ENCODE measurements around the gene PEX11A.

PEX11A gene

GRCh38 chr15:89674526-89674925 lies 16.0 kb downstream of the PEX11A start:
- DNase-seq = no peak

- DNase-seq = no peak
Measured at GRCh38 chr15:89673165-89673512, 17.4 kb downstream of the PEX11A start.

- DNase-seq = no peak
Measured at GRCh38 chr15:89672221-89673164, 18.1 kb downstream of the PEX11A start.

- DNase-seq = no peak
Measured at GRCh38 chr15:89671687-89672086, 18.9 kb downstream of the PEX11A start.

GRCh38 chr15:89670971-89671560 lies 19.5 kb downstream of the PEX11A start:
- no peak for DNase-seq

- no peak for DNase-seq
Measured at GRCh38 chr15:89669941-89670340, 20.6 kb downstream of the PEX11A start.

- no peak for DNase-seq
Measured at GRCh38 chr15:89669309-89669865, 21.2 kb downstream of the PEX11A start.

GRCh38 chr15:89668171-89668570 lies 22.4 kb downstream of the PEX11A start:
- no peak for DNase-seq

- no peak for DNase-seq
Measured at GRCh38 chr15:89667706-89667960, 22.9 kb downstream of the PEX11A start.

GRCh38 chr15:89666858-89667705 lies 23.5 kb downstream of the PEX11A start:
- DNase-seq = no peak

- no peak for DNase-seq
Measured at GRCh38 chr15:89666184-89666857, 24.2 kb downstream of the PEX11A start.

GRCh38 chr15:89665449-89666181 lies 24.9 kb downstream of the PEX11A start:
- no peak for DNase-seq

- no peak for DNase-seq
Measured at GRCh38 chr15:89664441-89665350, 25.9 kb downstream of the PEX11A start.

- no peak for DNase-seq
Measured at GRCh38 chr15:89662893-89663626, 27.5 kb downstream of the PEX11A start.

- DNase-seq = no peak
Measured at GRCh38 chr15:89660556-89660955, 30.0 kb downstream of the PEX11A start.

GRCh38 chr15:89659295-89659694 lies 31.3 kb downstream of the PEX11A start:
- no peak for DNase-seq

- no peak for DNase-seq
Measured at GRCh38 chr15:89657686-89658200, 32.8 kb downstream of the PEX11A start.

- DNase-seq = no peak
Measured at GRCh38 chr15:89656116-89656815, 34.3 kb downstream of the PEX11A start.

All from NCI-H2029 treated with DMSO at 0.1 percent for 48 hours (cell line).